HepG2 (cell line): ENCODE data around the gene NEDD4L. TPM values are rescaled to one million over a fixed set of nuclear protein-coding genes. Genes with fewer than 3 reads are reported as not detected.

Source experiments
- ATAC-seq: fragments of 200-7000 bp; cut with Tn5 transposase; 3 replicates; pipeline ENCODE4 v1.9.1; 2020; ENCODE audit warnings: mild to moderate bottlenecking, moderate library complexity
- BruUV-seq: library from RNA; stranded (reverse); fragments of 400-500 nt; replicated peaks from 2 replicates; lab custom pipeline; 2021; lab: Mats Ljungman, UMichigan
- CTCF ChIA-PET: fragments of 300-600 bp; formaldehyde crosslinking; extraction: SDS; loops from one replicate; lab custom pipeline; 2021; ENCODE audit warnings: low total read pairs, inconsistent platforms, low intra/inter-chr PET ratio; lab: Yijun Ruan, JAX
- POLR2A ChIA-PET: fragments of 350-600 bp; sonication (Branson Sonifier 250); formaldehyde crosslinking; loops from one replicate; lab custom pipeline; 2020; ENCODE audit warnings: antibody characterized with exemption, inconsistent platforms; lab: Yijun Ruan, JAX
- DNase-seq: peaks from one replicate; pipeline ENCODE4 v3.0.0-alpha.2; 2015; ENCODE audit warnings: low spot score
- FAIRE-seq: peaks from 3 replicates; lab custom pipeline; 2011; peaks lifted over from hg19 to GRCh38; lab: Jason Lieb, UNC
- H2AFZ ChIP-seq: one replicate; pipeline ENCODE4 v1.6.1; 2011; ENCODE audit warnings: low read length, inconsistent platforms
- H3K27ac ChIP-seq: fragments of 300-600 bp; 3 replicates; pipeline ENCODE4 v1.8.0; 2011; ENCODE audit warnings: mixed run types, mild to moderate bottlenecking, mixed read lengths, low read length, inconsistent platforms; ENCODE audit not compliant: insufficient read depth; ENCODE audit errors: extremely low read length
- H3K27me3 ChIP-seq, 2 experiments: fragments of 200-600 bp in 1 of 2; 2 replicates in 1 of 2; 3 replicates in 1 of 2; pipeline versions ENCODE4 v1.6.0 to v1.8.0; 2011; ENCODE audit warnings: low read length in 2 of 2, mild to moderate bottlenecking in 2 of 2, moderate library complexity in 2 of 2, inconsistent platforms in 1 of 2; ENCODE audit not compliant: insufficient read depth in 2 of 2, control insufficient read depth in 1 of 2
- H3K36me3 ChIP-seq, 2 experiments: fragments of 200-600 bp in 1 of 2; replicated peaks in 1 of 2; 2 replicates in 1 of 2; 3 replicates in 1 of 2; pipeline versions ENCODE4 v1.5.1 to v1.8.0; 2011; ENCODE audit warnings: low read length in 2 of 2, inconsistent platforms in 1 of 2; ENCODE audit not compliant: insufficient read depth in 2 of 2, control insufficient read depth in 1 of 2
- H3K4me1 ChIP-seq: 2 replicates; pipeline ENCODE4 v1.5.1; 2012; ENCODE audit warnings: low read length, inconsistent platforms; ENCODE audit not compliant: insufficient read depth
- H3K4me2 ChIP-seq: 2 replicates; pipeline ENCODE4 v1.6.0; 2011; ENCODE audit warnings: low read depth, low read length, inconsistent platforms
- H3K4me3 ChIP-seq, 3 experiments: fragments of 200-600 bp in 1 of 3; sonication (generic), shearing (Covaris generic) in 1 of 3; replicated peaks in 1 of 3; 2 replicates each; pipeline ENCODE4 v1.5.1; 2011 to 2016; ENCODE audit warnings: low read length in 3 of 3, inconsistent platforms in 2 of 3, low read depth in 2 of 3, mild to moderate bottlenecking in 2 of 3, control low read depth in 1 of 3, mixed read lengths in 1 of 3; ENCODE audit not compliant: insufficient read depth in 1 of 3
- H3K79me2 ChIP-seq: one replicate; pipeline ENCODE4 v1.6.1; 2011; ENCODE audit warnings: low read length, inconsistent platforms; ENCODE audit not compliant: insufficient read depth
- H3K9ac ChIP-seq: 2 replicates; pipeline ENCODE4 v1.6.0; 2011; ENCODE audit warnings: mild to moderate bottlenecking, low read depth, low read length, inconsistent platforms; ENCODE audit not compliant: insufficient read depth
- H3K9me3 ChIP-seq: 2 replicates; pipeline ENCODE4 v1.5.1; 2012; ENCODE audit warnings: mild to moderate bottlenecking, low read length
- H4K20me1 ChIP-seq: 2 replicates; pipeline ENCODE4 v1.6.0; 2011; ENCODE audit warnings: inconsistent platforms, mild to moderate bottlenecking, low read length, moderate library complexity; ENCODE audit not compliant: insufficient read depth
- AKNA ChIP-seq: sonication (generic); formaldehyde crosslinking; IDR thresholded peaks from 2 replicates; pipeline ENCODE4 v1.4.0; 2020; ENCODE audit warnings: missing genetic modification reagents, borderline replicate concordance
- ESRRA ChIP-seq: sonication (generic); formaldehyde crosslinking; IDR thresholded peaks from 2 replicates; pipeline ENCODE4 v1.5.1; 2020; ENCODE audit warnings: mild to moderate bottlenecking, low read depth, missing genetic modification reagents
- HOXA7 ChIP-seq: sonication (generic); formaldehyde crosslinking; IDR thresholded peaks from 2 replicates; pipeline ENCODE4 v1.8.1; 2022; ENCODE audit warnings: mild to moderate bottlenecking, missing genetic modification reagents, moderate library complexity
- ZNF318 ChIP-seq: sonication (generic); formaldehyde crosslinking; IDR thresholded peaks from 2 replicates; pipeline ENCODE4 v1.4.0; 2020; ENCODE audit warnings: mild to moderate bottlenecking, missing genetic modification reagents
- ZNF597 ChIP-seq: sonication (generic); formaldehyde crosslinking; IDR thresholded peaks from 2 replicates; pipeline ENCODE4 v1.5.0; 2020; ENCODE audit warnings: missing genetic modification reagents
- ZNF737 ChIP-seq: sonication (generic); formaldehyde crosslinking; IDR thresholded peaks from 2 replicates; pipeline ENCODE4 v1.5.0; 2020; ENCODE audit warnings: missing genetic modification reagents, mild to moderate bottlenecking, borderline replicate concordance
- WGBS: methylation state at CpG from one replicate; pipeline ENCODE4 v1.1.6; 2017; ENCODE audit warnings: low lambda C conversion rate; 5-methylcytosine and 5-hydroxymethylcytosine counted together
- in situ Hi-C: cut with HindIII; loops from 2 replicates; pipeline ENCODE4 v1.10.0; 2017; ENCODE audit warnings: low pct_unique_long_range_greater_than_20kb; ENCODE audit not compliant: extremely low pct_ligation_motif_present
- intact Hi-C: fragments of 100-400 bp; cut with micrococcal nuclease; formaldehyde crosslinking; loops from one replicate; pipeline ENCODE4 v1.10.0; 2022; ENCODE audit not compliant: unreplicated experiment
- polyA plus RNA-seq, 8 experiments: library from polyadenylated mRNA; depleted of rRNA in 3 of 8; stranded (reverse) in 7 of 8; unstranded in 1 of 8; fragments of >200 nt; fragmentation: Illumina TruSeq in 4 of 8; extraction: Trizol in 4 of 8; gene quantifications; 2 replicates each; pipeline versions ENCODE4 v1.2.1 to v1.2.3, GENCODE V29; 2011 to 2016; ENCODE audit warnings: low read depth in 4 of 8, missing spikeins in 1 of 8, mixed read lengths in 1 of 8; ENCODE audit not compliant: insufficient read depth in 1 of 8
- total RNA-seq, 5 experiments: library from RNA; depleted of rRNA; stranded (reverse); fragments of >200 nt; fragmentation: Illumina TruSeq; extraction: Trizol; gene quantifications; 2 replicates each; pipeline ENCODE4 v1.2.3, GENCODE V29; 2016; ENCODE audit warnings: low read depth in 1 of 5

Gene NEDD4L
- total and polyA plus RNA-seq, 2 of the 13 experiments (the other 11 are each of a cell fraction or from before 2014, with no cell fraction given), result 168 to 390 TPM

GRCh38 chr18:58168221-58168620 is 124.2 kb downstream of the NEDD4L start (continued):
- TF ChIP-seq ZNF737 (CRISPR knock-in tag), result no peak

- H3K27me3 ChIP-seq, result no peaks in the 10 kb centered on the region
- no peak overlapping the region for H3K4me3 ChIP-seq
- in situ Hi-C loops, result no loop called here
- intact Hi-C loops, result no loop called here
- FAIRE-seq, result no peak
- H3K27ac ChIP-seq, result no peak overlapping the region
- ATAC-seq, result no peak
- no peaks in the 10 kb centered on the region for H4K20me1 ChIP-seq
- H2AFZ ChIP-seq, result no peak overlapping the region
- POLR2A ChIA-PET, result no interaction called here
- CTCF ChIA-PET, result no interaction called here
- DNase-seq, result no peak
- H3K9ac ChIP-seq, result no peak overlapping the region
- 80% methylated on average over 5 of the region's 10 CpGs for WGBS
- BruUV-seq, result no TSS peak
- H3K9me3 ChIP-seq, result no peaks in the 10 kb centered on the region
- H3K79me2 ChIP-seq, result no peaks in the 10 kb centered on the region
- no peak for TF ChIP-seq AKNA (CRISPR knock-in tag)
- no peak for TF ChIP-seq ZNF318 (CRISPR knock-in tag)
- no peak for TF ChIP-seq ZNF597 (CRISPR knock-in tag)
- no peak for TF ChIP-seq HOXA7 (CRISPR knock-in tag)
- no peak for TF ChIP-seq ESRRA
- 0 out of 2 replicates have a peak, but pooled peaks cover 1% of the 10 kb centered on the region for H3K4me1 ChIP-seq
- H3K36me3 ChIP-seq, result peaks cover 0 to 5% of the 10 kb centered on the region in 2 experiments; a peak in 3 of 5 replicates
- no peak overlapping the region for H3K4me2 ChIP-seq
Measured at GRCh38 chr18:58168993-58169392, 125.0 kb downstream of the NEDD4L start.
